Osteocyte (in vitro differentiated cells): Measurements from ENCODE around the gene KRT82. TPM values are rescaled to one million over a fixed set of nuclear protein-coding genes. Genes with fewer than 3 reads are reported as not detected.
A peak's percentile ranks its signal among the peaks of the same experiment; 100 is the strongest.

ENCODE experiments used
- DNase-seq: peaks from one replicate; pipeline ENCODE4 v3.0.0; 2021; ENCODE audit warnings: mixed read lengths; ENCODE audit not compliant: unreplicated experiment; ENCODE audit errors: extremely low spot score
- H3K27ac Mint-ChIP-seq: one replicate; pipeline ENCODE4 v1.8.0; 2021; ENCODE audit warnings: mild to moderate bottlenecking, mixed read lengths; ENCODE audit not compliant: unreplicated experiment
- H3K27me3 Mint-ChIP-seq: one replicate; pipeline ENCODE4 v1.8.0; 2021; ENCODE audit warnings: mixed read lengths; ENCODE audit not compliant: unreplicated experiment
- H3K36me3 Mint-ChIP-seq: one replicate; pipeline ENCODE4 v1.8.0; 2021; ENCODE audit warnings: mixed read lengths; ENCODE audit not compliant: unreplicated experiment
- H3K4me1 Mint-ChIP-seq: one replicate; pipeline ENCODE4 v1.8.0; 2021; ENCODE audit warnings: mixed read lengths; ENCODE audit not compliant: unreplicated experiment
- H3K4me3 Mint-ChIP-seq: one replicate; pipeline ENCODE4 v1.8.0; 2021; ENCODE audit warnings: mild to moderate bottlenecking, moderate library complexity, mixed read lengths; ENCODE audit not compliant: unreplicated experiment
- H3K9me3 Mint-ChIP-seq: one replicate; pipeline ENCODE4 v1.8.0; 2021; ENCODE audit warnings: mixed read lengths; ENCODE audit not compliant: unreplicated experiment
- total RNA-seq: library from RNA; stranded (reverse); gene quantifications from 2 replicates; pipeline ENCODE4 v1.2.1, GENCODE V29; 2021
- TF ChIP-seq, protein P1 (sequence below): fragments of 200-600 bp; sonication (generic); IDR thresholded peaks from 2 replicates; pipeline ENCODE4 v1.5.0; 2021; ENCODE audit warnings: antibody characterized with exemption, mild to moderate bottlenecking, moderate library complexity

The KRT82 gene
- total RNA-seq, 1 donor from 2014 or later = not detected

GRCh38 chr12:52378091-52378490 lies 28.0 kb downstream of the KRT82 start:
- no peaks in the 10 kb centered on the region for H3K36me3 Mint-ChIP-seq
- H3K27me3 Mint-ChIP-seq = peaks cover 38% of the 10 kb centered on the region
- no peaks in the 10 kb centered on the region for H3K4me1 Mint-ChIP-seq
- H3K4me3 Mint-ChIP-seq = no peak overlapping the region
- DNase-seq = no peak
- H3K9me3 Mint-ChIP-seq = peaks cover 8% of the 10 kb centered on the region
- no peak overlapping the region for H3K27ac Mint-ChIP-seq
- TF ChIP-seq, protein P1, sequence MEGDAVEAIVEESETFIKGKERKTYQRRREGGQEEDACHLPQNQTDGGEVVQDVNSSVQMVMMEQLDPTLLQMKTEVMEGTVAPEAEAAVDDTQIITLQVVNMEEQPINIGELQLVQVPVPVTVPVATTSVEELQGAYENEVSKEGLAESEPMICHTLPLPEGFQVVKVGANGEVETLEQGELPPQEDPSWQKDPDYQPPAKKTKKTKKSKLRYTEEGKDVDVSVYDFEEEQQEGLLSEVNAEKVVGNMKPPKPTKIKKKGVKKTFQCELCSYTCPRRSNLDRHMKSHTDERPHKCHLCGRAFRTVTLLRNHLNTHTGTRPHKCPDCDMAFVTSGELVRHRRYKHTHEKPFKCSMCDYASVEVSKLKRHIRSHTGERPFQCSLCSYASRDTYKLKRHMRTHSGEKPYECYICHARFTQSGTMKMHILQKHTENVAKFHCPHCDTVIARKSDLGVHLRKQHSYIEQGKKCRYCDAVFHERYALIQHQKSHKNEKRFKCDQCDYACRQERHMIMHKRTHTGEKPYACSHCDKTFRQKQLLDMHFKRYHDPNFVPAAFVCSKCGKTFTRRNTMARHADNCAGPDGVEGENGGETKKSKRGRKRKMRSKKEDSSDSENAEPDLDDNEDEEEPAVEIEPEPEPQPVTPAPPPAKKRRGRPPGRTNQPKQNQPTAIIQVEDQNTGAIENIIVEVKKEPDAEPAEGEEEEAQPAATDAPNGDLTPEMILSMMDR = no peak

GRCh38 chr12:52377266-52377665 lies 28.9 kb downstream of the KRT82 start:
- H3K36me3 Mint-ChIP-seq = no peaks in the 10 kb centered on the region
- no peak for DNase-seq
- no peaks in the 10 kb centered on the region for H3K4me1 Mint-ChIP-seq
- peaks cover 8% of the 10 kb centered on the region for H3K9me3 Mint-ChIP-seq
- H3K27me3 Mint-ChIP-seq = peaks cover 33% of the 10 kb centered on the region
- H3K27ac Mint-ChIP-seq = no peak overlapping the region
- no peak overlapping the region for H3K4me3 Mint-ChIP-seq
- TF ChIP-seq, protein P1 = no peak

GRCh38 chr12:52372216-52373154 lies 33.6 kb downstream of the KRT82 start:
- Mint-ChIP-seq H3K27ac (no peak overlapping the region), H3K27me3 (peaks cover 39% of the 10 kb centered on the region), H3K9me3 (peaks cover 8% of the 10 kb centered on the region), H3K36me3 (no peaks in the 10 kb centered on the region), H3K4me1 (no peaks in the 10 kb centered on the region), H3K4me3 (no peak overlapping the region)
- TF ChIP-seq, protein P1 = peak; percentile 91
- peak; percentile 93 for DNase-seq

- TF ChIP-seq, protein P1 = no peak
- Mint-ChIP-seq H3K9me3 (peaks cover 8% of the 10 kb centered on the region), H3K27ac (no peak overlapping the region), H3K4me3 (no peak overlapping the region), H3K27me3 (peaks cover 37% of the 10 kb centered on the region), H3K36me3 (no peaks in the 10 kb centered on the region), H3K4me1 (no peaks in the 10 kb centered on the region)
- DNase-seq = no peak
These were observed 34.4 kb downstream of the KRT82 start for GRCh38 chr12:52371716-52372115.

- Mint-ChIP-seq H3K27ac (peak overlapping the region; percentile 11), H3K36me3 (no peaks in the 10 kb centered on the region), H3K4me1 (no peaks in the 10 kb centered on the region), H3K9me3 (peaks cover 8% of the 10 kb centered on the region), H3K27me3 (peaks cover 31% of the 10 kb centered on the region), H3K4me3 (no peak overlapping the region)
- TF ChIP-seq, protein P1 = no peak
- DNase-seq = no peak
These were observed 35.1 kb downstream of the KRT82 start for GRCh38 chr12:52370926-52371608.
